Karpas-422 (cell line): ENCODE data around the gene KCNK4. TPM values are rescaled to one million over a fixed set of nuclear protein-coding genes. Genes with fewer than 3 reads are reported as not detected.

Experiments
- DNase-seq: peaks from one replicate; pipeline ENCODE4 v3.0.0-alpha.2; 2015
- H2AFZ ChIP-seq: fragments of 200-600 bp; sonication (generic); 2 replicates; pipeline ENCODE4 v1.6.1; 2014; ENCODE audit warnings: antibody characterized with exemption, low read length, mixed read lengths
- H3K27ac ChIP-seq: fragments of 200-600 bp; sonication (generic); 2 replicates; pipeline ENCODE4 v1.5.1; 2014; ENCODE audit warnings: mild to moderate bottlenecking, low read length, moderate library complexity
- H3K27me3 ChIP-seq: fragments of 200-600 bp; sonication (generic); 2 replicates; pipeline ENCODE4 v1.6.1; 2014; ENCODE audit warnings: low read length, mixed read lengths
- H3K36me3 ChIP-seq: fragments of 200-600 bp; sonication (generic); 2 replicates; pipeline ENCODE4 v1.6.1; 2014; ENCODE audit warnings: low read length, mixed read lengths; ENCODE audit not compliant: insufficient read depth
- H3K4me1 ChIP-seq: fragments of 200-600 bp; sonication (generic); 2 replicates; pipeline ENCODE4 v1.6.1; 2014; ENCODE audit warnings: mild to moderate bottlenecking, low read length, mixed read lengths
- H3K4me2 ChIP-seq: fragments of 200-600 bp; sonication (generic); 2 replicates; pipeline ENCODE4 v1.6.1; 2014; ENCODE audit warnings: low read length, low read depth, mild to moderate bottlenecking; ENCODE audit not compliant: poor library complexity, severe bottlenecking
- H3K4me3 ChIP-seq: fragments of 200-600 bp; sonication (generic); 2 replicates; pipeline ENCODE4 v1.5.1; 2014; ENCODE audit warnings: mild to moderate bottlenecking, antibody characterized with exemption, low read length, mixed read lengths
- H3K79me2 ChIP-seq: fragments of 200-600 bp; sonication (generic); 2 replicates; pipeline ENCODE4 v1.6.1; 2014; ENCODE audit warnings: mild to moderate bottlenecking, low read length, mixed read lengths
- H3K9ac ChIP-seq: fragments of 200-600 bp; sonication (generic); 2 replicates; pipeline ENCODE4 v1.6.0; 2014; ENCODE audit warnings: low read length
- H3K9me2 ChIP-seq: fragments of 200-600 bp; sonication (generic), shearing (Covaris generic); replicated peaks from 2 replicates; pipeline ENCODE4 v1.6.0; 2014; ENCODE audit warnings: mild to moderate bottlenecking, low read length, moderate library complexity; ENCODE audit not compliant: insufficient read depth
- H3K9me3 ChIP-seq: fragments of 300-700, 200-600 bp; sonication (generic); 2 replicates; pipeline ENCODE4 v1.6.1; 2014; ENCODE audit warnings: low read length, mixed read lengths
- H4K20me1 ChIP-seq: fragments of 200-600 bp; sonication (generic); 2 replicates; pipeline ENCODE4 v1.6.1; 2014; ENCODE audit warnings: mild to moderate bottlenecking, antibody characterized with exemption, low read length, low read depth; ENCODE audit not compliant: insufficient read depth
- total RNA-seq: library from RNA; depleted of rRNA; stranded (reverse); fragments of >200 nt; shearing (Covaris generic); gene quantifications from 2 replicates; pipeline ENCODE4 v1.2.3, GENCODE V29; 2014; ENCODE audit warnings: low replicate concordance

The KCNK4 gene
- total RNA-seq, 1 experiment from 2014 or later: not detected

- no peak overlapping the region for H2AFZ ChIP-seq
- no peak overlapping the region for H3K27ac ChIP-seq
- peaks cover 18% of the 10 kb centered on the region for H3K4me1 ChIP-seq
- no peaks in the 10 kb centered on the region for H3K27me3 ChIP-seq
- H3K4me2 ChIP-seq: no peak overlapping the region
- no peak overlapping the region for H3K4me3 ChIP-seq
- DNase-seq: no peak
- no peaks in the 10 kb centered on the region for H3K36me3 ChIP-seq
- H4K20me1 ChIP-seq: no peaks in the 10 kb centered on the region
- H3K9me2 ChIP-seq: no peaks in the 10 kb centered on the region
- no peaks in the 10 kb centered on the region for H3K9me3 ChIP-seq
- no peaks in the 10 kb centered on the region for H3K79me2 ChIP-seq
- no peak overlapping the region for H3K9ac ChIP-seq
Observed at GRCh38 chr11:64296830-64297698, 6.0 kb downstream of the KCNK4 start.

GRCh38 chr11:64297699-64298358 is 6.7 kb downstream of the KCNK4 start:
- no peak for DNase-seq
- H3K79me2 ChIP-seq: no peaks in the 10 kb centered on the region
- H3K36me3 ChIP-seq: no peaks in the 10 kb centered on the region
- no peak overlapping the region for H3K9ac ChIP-seq
- H2AFZ ChIP-seq: no peak overlapping the region
- no peaks in the 10 kb centered on the region for H3K27me3 ChIP-seq
- no peaks in the 10 kb centered on the region for H3K9me3 ChIP-seq
- peaks cover 18% of the 10 kb centered on the region for H3K4me1 ChIP-seq
- H3K27ac ChIP-seq: no peak overlapping the region
- H3K4me2 ChIP-seq: no peak overlapping the region
- no peak overlapping the region for H3K4me3 ChIP-seq
- H4K20me1 ChIP-seq: no peaks in the 10 kb centered on the region
- H3K9me2 ChIP-seq: no peaks in the 10 kb centered on the region

GRCh38 chr11:64298966-64299846 is 8.1 kb downstream of the KCNK4 start:
- H3K4me2 ChIP-seq: no peak overlapping the region
- DNase-seq: no peak

GRCh38 chr11:64299847-64300648 is 8.9 kb downstream of the KCNK4 start, which contains the start of gene CATSPERZ:
CATSPERZ (plus strand) TSS chr11:64300358; CDS start chr11:64300411, 53 bp downstream.
- Histone ChIP-seq H3K9ac (no peak within 1 kb of the TSS), H3K9me2 (no peaks in the 10 kb centered on the region), H3K4me1 (peaks cover 35% of the 10 kb centered on the region), H4K20me1 (peaks cover 4% of the 10 kb centered on the region; the same call in 1 of the 2 replicates), H3K79me2 (no peaks in the 10 kb centered on the region), H3K27me3 (no peaks in the 10 kb centered on the region), H3K4me3 (no peak within 1 kb of the TSS), H3K4me2 (peak within 1 kb of the TSS; percentile 56), H3K27ac (no peak within 1 kb of the TSS), H3K36me3 (no peaks in the 10 kb centered on the region), H3K9me3 (no peaks in the 10 kb centered on the region), H2AFZ (no peak within 1 kb of the TSS)
- no peak for DNase-seq

More at GRCh38 chr11:64298966-64299846, 8.1 kb downstream of the KCNK4 start:
- H2AFZ ChIP-seq: no peak overlapping the region
- no peak overlapping the region for H3K9ac ChIP-seq
- H3K9me2 ChIP-seq: no peaks in the 10 kb centered on the region
- H3K79me2 ChIP-seq: no peaks in the 10 kb centered on the region
- no peak overlapping the region for H3K4me3 ChIP-seq
- H3K4me1 ChIP-seq: peaks cover 30% of the 10 kb centered on the region
- no peaks in the 10 kb centered on the region for H3K27me3 ChIP-seq
- H4K20me1 ChIP-seq: peaks cover 4% of the 10 kb centered on the region; the same call in 1 of the 2 replicates
- no peaks in the 10 kb centered on the region for H3K9me3 ChIP-seq
- H3K27ac ChIP-seq: no peak overlapping the region
- no peaks in the 10 kb centered on the region for H3K36me3 ChIP-seq

- H3K4me3 ChIP-seq: peak overlapping the region; percentile 85
- no peaks in the 10 kb centered on the region for H3K9me3 ChIP-seq
- H3K4me1 ChIP-seq: peaks cover 38% of the 10 kb centered on the region
- no peaks in the 10 kb centered on the region for H3K9me2 ChIP-seq
- peaks cover 8% of the 10 kb centered on the region; the same call in 1 of the 2 replicates for H4K20me1 ChIP-seq
- peaks cover 7% of the 10 kb centered on the region; the same call in 1 of the 2 replicates for H3K36me3 ChIP-seq
- H3K79me2 ChIP-seq: peaks cover 26% of the 10 kb centered on the region
- DNase-seq: no peak
- peak overlapping the region; percentile 97 for H3K9ac ChIP-seq
- H3K4me2 ChIP-seq: peak overlapping the region; percentile 93
- H3K27me3 ChIP-seq: no peaks in the 10 kb centered on the region
- H2AFZ ChIP-seq: no peak overlapping the region
- H3K27ac ChIP-seq: peak overlapping the region; percentile 96
Observed at GRCh38 chr11:64303109-64304031, 12.3 kb downstream of the KCNK4 start.

- Histone ChIP-seq H3K27me3 (no peaks in the 10 kb centered on the region), H3K9me3 (no peaks in the 10 kb centered on the region), H3K4me3 (peak overlapping the region; percentile 85), H3K4me1 (peaks cover 38% of the 10 kb centered on the region), H4K20me1 (peaks cover 8% of the 10 kb centered on the region; the same call in 1 of the 2 replicates), H2AFZ (no peak overlapping the region), H3K9me2 (no peaks in the 10 kb centered on the region), H3K79me2 (peaks cover 26% of the 10 kb centered on the region), H3K9ac (peak overlapping the region; percentile 97), H3K27ac (peak overlapping the region; percentile 96), H3K36me3 (peaks cover 7% of the 10 kb centered on the region; the same call in 1 of the 2 replicates), H3K4me2 (peak overlapping the region; percentile 93)
- no peak for DNase-seq
Observed at GRCh38 chr11:64304032-64304315, 12.9 kb downstream of the KCNK4 start.
